HG02884 (cell line): ENCODE results near the gene CMTM6.
"Not testable (repeated sequence)": the region's sequence is repeated elsewhere in the genome, so short reads cannot be mapped to it uniquely, and the experiment has no call there.

ENCODE experiments used
- ATAC-seq: cut with Tn5 transposase; IDR thresholded peaks from one replicate; pipeline ENCODE4 v1.9.1; 2021; ENCODE audit warnings: mild to moderate bottlenecking, moderate library complexity; ENCODE audit not compliant: unreplicated experiment

CMTM6 gene, protein sequence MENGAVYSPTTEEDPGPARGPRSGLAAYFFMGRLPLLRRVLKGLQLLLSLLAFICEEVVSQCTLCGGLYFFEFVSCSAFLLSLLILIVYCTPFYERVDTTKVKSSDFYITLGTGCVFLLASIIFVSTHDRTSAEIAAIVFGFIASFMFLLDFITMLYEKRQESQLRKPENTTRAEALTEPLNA

DNA sequence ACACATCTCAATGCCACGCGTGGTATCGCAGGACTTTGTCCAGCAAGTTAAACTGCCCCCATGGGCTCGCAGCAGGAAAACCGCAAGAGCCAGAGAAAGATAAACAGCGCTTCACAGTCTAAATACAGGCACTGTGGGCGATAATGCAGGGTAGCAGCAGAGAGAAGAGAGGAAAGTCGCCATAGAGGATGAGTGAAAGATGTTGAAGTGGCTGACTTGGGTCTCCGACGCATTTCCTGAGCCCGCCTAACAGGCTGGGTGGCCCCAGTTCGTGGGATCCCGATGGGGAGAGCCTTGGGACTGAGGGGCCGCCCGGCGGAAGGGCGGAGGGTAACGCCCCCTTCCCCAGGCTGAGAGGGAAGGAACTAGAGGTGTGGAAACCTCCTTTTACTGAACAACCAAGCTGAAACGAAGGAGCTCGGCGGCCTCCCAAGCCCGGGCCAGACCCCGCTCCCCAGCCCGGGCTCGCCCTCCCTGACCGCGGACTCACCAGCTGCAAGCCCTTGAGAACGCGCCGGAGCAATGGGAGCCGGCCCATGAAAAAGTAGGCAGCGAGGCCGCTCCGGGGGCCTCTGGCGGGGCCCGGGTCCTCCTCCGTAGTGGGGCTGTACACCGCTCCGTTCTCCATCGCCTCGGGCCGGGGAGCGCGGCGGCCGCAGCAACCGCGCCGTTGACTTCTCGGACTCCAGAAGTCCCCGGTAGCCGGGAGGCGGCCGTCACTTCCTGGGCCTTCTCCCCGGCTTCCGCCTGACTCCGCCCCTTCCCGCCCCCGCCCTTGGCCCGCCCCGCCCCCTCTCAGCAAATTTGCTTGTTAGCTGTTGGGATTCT is at the start of gene CMTM6:
Gene CMTM6, minus strand, starts transcription at position 735 of the 828 bp plus-strand sequence. Its CDS starts 107 bp downstream, at position 628.
- ATAC-seq = peak; percentile 61

DNA sequence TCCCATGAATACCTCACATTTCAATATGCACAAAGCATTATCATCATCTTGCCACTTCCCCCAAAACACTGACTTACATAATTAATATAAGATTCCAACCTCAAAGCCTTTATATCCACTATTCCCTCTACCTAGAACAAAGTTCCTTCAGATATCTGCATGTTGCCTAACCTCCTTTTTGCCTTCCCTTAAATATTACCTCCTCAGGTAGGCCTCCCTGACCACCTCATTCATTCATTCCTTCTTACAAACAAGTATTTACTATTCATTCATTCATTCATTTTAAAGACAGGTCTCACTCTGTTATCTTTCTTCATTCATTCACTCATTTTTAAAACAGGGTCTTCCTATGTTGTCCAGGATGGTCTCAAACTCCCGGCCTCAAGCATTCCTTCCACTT is 49.4 kb upstream of the CMTM6 start:
- ATAC-seq = no peak

DNA sequence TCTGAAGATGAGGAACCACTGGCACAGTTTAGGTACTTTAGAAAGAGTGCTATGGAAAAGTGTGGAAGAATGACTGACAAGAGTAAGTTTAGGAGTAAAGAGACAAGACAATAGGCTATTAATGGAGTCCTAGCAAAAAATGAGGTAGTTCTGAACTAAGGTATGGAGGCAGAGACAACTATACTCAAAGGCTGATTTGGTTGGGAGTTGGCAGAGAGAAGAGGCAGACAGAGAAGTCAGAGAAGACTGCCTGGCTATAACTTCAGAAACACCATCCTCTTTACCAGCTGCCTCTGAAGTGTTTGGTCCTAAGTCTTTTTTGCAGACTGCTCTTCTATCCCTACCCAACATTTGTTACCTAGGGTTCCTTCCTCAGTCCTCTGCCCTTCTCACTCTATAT is 48.8 kb upstream of the CMTM6 start:
- no peak for ATAC-seq

DNA sequence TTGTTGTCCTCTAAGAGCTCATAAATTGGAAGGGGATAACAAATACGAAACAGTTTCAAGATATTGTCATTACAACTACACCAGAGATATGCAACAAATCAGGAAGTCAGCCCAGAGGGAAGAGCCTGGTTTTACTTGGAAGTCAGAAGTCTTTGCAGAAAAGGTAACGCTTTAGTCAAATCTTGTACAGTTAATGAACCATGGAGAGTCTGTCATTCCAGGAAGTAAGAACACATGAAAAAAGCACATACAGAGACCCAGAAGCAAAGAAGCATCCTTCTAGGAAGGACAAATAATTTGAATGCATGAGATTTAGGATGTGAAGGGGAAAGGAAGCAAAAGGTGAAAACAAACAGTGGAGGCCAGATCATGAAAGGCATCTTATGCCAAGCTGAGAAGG is 48.4 kb upstream of the CMTM6 start:
- no peak for ATAC-seq

DNA sequence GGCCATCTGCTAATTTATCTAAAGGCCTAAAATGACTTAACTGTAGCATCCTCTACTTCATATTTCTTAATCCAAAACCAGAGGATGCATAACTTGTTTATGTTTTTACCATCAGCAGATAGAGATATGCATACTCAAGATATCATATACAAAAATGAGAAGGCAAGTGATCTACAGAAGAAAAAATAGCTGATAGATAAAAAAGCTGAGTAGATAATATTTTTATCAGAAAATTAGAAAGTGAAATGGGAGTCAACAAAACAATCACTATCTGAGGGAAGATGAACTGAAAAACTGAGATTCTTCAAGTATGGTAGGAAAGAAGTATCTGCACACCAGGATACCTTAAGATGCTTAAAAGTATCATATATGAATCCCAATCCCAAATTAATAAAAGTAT is 42.7 kb upstream of the CMTM6 start:
- ATAC-seq = no peak

DNA sequence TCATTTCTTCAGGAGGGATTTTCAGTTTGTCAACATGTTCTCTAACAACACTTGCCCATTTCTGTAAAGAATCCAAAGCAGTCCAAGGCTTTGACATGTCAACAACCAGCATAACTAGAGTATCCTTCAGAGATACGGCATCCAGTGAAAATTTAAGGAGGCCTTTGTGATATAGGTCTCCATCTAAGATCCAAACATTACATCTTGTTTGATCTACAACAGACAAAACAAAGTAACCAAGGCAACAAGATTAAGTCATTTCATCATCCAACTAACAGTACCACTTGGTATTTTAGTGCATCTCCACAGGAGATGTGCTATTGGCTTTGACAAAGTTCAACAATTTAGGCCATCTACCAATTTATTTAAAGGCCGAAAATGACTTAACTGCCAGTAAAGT is 42.2 kb upstream of the CMTM6 start:
- no peak for ATAC-seq

DNA sequence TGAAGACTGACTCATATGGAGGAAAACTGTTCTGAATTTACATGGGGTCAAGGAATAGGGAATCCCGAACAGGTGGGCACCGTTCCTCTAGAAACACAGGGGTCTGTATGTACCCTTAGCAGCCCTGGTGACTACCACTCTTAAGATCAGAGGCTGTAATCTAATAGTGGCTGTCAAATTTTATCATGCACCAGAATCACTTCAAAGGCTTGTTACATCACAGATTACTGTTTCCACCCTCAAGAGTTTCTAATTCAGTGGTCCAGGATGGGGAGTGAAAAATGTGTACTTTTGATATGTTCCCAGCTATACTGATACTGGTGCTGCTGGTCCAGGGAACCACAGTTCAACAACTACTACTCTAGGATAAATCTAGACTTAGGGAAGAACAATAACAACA is 40.2 kb upstream of the CMTM6 start:
- ATAC-seq = no peak

DNA sequence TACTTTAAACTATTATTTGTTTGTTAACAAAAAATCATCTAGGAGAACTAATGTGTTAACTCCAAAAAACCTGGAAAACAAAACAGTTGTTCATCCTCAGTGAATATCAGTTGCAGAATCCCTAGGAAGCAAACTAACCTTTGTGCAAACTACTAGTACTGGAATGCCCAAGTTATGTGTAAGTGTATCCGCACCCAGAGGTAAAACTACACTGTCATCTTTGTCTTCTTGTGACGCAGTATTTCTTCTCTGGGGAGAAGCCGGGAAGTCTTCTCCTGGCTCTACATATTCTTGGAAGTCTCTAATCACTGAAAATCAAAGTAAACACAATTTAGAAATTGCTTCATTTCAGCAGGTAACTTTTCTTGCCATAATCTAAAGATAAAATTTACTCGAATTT is 38.2 kb upstream of the CMTM6 start:
- ATAC-seq = no peak

DNA sequence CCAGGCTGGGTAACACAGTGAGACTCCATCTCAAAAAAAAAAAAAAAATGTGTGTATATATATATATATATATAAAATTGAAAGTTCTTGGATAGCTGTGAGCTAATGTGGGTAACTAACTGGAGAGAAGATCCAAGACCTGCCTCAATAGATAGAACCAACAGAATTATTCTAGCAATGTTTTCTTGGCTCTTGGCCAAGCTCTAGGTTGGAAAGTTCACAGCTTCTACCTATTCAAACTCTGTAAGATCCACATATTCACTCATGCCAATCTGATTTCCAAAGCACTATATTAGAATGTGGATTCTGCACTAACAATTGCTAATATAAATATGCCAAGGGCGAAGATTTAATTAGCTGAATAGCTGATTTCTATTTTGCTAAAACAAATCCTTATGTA is 29.8 kb upstream of the CMTM6 start:
- ATAC-seq = no peak

DNA sequence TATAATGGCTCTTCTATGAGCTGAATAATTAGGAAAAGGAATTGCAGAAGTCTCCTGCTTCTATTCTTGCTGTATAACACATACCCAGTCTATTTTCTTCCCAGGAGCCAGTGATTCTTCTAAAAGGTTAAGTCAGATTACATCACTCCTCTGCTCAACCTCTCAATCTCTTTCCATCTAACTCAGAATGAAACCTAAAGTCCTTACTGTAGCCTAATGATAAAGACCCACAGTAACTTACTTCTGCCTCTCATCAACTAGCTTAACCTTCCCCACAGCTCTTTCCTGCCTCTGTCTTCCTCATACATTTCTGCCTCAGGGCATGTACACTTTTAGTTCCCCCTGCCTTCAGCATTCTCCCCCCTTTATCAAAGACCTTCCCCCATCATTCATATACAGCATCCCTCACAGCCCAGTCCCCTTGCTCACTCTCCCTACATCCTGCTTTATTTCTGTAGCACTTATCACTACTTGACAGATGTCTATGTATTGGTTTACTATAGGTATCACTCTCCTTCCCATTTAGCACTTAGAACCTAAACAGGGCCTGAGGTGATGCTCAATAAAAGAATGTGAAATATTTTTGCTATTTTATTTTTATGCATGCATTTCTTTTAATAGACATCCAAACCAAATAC is 28.5 kb upstream of the CMTM6 start:
- ATAC-seq = no peak

DNA sequence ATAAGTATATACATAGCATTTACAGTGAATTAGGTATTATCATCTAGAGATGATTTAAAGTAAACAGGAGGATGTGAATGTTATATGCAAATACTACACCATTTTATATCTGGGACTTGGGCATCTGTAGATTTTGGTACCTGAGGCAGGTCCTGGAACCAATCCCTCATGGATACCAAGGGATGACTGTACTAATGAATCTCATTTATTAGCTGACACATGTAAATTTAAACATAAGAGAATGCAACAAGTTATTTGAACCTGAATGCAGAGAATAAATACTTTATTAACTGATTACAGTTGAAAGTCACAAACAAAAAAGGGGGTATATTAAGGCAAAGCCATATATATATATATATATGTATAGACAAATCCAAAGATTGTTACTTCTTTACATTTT is 23.1 kb upstream of the CMTM6 start:
- no peak for ATAC-seq

DNA sequence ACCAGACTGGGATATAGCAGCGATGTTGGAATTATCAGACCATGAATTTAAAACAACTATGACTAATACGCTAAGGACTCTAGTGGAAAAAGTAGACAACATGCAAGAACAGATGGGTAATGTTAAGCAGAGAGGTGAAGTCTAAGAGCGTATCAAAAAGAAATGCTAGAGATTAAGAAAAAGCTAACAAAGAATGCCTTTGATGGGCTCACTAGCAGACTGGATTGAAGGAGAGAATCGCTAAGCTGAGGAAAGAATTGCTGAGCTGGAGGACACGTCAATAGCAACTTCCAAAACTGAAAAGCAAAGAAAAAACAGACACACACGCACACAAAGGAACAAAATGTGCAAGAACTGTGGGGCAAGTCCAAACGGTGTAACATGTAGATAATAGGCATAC is 20.0 kb upstream of the CMTM6 start:
- no peak for ATAC-seq

DNA sequence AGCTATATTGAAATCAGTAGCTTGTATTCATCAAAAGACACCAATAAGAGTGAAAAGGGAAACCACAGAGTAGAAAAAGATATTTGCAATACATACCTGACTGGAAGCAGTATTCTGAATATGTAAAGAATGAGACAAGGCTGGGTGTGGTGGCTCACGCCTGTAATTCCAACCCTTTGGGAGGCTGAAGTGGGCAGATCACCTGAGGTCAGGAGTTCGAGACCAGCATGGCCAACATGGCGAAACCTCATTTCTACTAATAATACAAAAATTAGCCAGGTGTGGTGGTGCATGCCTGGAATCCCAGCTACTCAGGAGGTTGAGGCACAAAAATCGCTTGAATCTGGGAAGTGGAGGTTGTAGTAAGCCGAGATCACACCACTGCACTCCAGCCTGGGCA is 16.3 kb upstream of the CMTM6 start:
- ATAC-seq = not testable (repeated sequence)

DNA sequence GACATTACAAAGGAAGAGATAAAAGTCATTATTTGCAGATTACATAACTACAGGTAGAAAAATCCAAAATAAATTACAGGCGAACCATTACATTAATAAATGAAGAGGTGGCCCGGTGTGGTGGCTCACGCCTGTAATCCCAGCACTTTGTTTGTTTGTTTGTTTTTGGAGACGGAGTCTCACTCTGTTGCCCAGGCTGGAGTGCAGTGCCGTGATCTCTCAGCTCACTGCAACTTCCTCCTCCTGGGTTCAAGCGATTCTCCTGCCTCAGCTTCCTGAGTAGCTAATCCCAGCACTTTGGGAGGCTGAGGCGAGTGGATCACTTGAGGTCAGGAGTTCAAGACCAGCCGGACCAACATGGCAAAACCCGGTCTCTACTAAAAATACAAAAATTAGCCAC is 14.1 kb upstream of the CMTM6 start:
- ATAC-seq = peak; percentile 23

DNA sequence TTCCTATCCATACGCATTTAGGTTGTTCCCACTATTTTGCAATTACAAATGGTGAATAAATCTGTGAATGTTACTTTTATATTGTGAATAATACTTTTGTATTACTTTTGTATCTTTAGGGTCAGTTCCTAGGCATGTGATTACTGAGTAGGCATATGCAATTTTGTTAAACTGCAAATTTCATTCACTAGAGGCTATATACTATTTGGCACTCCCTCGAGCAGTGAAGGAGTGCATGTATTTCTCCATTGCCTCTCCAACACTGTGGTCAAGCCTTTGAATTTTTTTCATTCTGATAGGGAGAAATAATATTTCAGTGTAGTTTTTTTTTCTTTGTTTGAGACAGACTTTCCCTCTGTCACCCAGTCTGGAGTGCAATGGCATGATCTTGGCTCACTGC is 8.4 kb upstream of the CMTM6 start:
- ATAC-seq = no peak

DNA sequence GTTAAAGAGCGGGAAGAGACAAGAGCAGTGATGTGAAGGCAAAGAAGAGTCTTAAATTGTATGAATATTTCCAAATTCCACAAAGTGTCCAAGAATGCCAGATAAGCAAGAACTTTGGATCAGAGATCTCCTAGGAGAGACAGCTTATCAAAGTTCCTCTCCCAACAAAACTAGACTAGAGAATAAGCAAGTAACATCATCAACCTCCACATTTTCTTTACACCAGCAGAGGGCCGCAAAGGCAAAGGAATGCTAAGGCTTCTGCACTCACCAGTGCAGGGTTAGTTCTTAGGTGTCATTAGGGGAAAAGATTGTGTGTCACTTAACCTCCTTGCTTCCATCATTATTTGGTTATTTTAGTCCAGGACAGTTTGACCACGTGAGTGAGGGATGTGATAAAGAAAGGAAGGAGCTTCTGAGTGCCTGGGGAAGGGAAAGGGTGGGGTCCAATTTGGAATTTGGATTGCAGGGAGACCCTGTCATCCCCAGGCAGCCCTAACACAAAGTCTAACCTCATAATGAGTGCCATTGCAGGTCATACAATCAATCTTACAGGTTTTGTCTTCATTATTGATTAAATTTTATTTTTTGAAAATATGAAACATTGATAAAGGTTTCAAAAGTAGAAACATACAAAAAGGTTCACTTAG is 7.5 kb upstream of the CMTM6 start:
- ATAC-seq = peak; percentile 87

DNA sequence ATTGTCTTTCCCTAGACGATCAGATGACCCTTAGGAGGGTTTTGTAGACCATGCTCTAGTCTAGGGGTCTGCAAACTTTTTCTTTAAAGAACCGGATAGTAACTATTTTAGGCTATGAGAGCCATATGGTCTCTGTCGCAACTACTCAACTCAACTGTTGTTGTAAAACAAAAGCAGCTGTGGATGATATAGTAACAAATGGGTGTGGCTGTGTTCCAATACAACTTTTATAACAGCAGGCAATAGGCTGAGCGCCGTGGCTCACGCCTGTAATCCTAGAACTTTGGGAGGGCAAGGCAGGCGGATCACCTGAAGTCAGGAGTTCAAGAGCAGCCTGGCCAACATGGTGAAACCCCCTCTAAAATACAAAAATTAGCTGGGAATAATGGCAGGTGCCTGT is 6.1 kb upstream of the CMTM6 start:
- ATAC-seq = no peak

DNA sequence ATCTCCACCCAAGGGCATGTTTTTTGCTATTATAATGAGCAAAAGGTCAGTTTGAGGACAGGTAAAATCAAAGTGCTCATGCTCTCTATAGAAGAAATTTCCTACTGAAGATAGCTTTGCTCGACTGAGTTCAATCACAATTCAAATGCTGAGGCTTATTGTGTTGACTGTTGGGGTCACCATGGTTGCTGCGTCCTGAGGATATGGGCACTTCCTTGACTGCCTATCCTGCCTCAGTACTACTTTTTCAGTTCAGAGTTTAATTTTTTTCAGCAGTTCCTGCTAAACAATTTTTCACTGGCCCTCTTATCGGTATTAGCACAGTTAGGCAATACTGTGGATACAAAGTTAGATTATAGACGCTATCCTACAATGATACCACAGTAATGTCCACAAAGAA is 3.8 kb upstream of the CMTM6 start:
- no peak for ATAC-seq

DNA sequence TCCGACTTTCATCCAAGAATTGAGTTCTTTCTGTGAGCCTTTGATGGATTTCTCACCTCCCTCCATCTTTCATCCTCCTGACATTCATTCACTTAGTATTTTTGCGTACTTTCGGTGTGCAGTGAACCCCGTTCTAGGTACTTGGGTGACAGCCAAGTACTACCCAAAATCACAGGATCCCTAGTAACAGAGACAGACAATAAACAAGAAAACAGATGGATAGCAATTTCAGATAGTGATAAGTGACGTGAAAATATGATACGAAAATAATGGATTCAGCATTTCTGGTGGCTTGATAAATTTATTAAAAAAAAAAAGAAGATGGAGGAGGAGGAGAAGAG is 264 bp upstream of the CMTM6 start:
- no peak for ATAC-seq

DNA sequence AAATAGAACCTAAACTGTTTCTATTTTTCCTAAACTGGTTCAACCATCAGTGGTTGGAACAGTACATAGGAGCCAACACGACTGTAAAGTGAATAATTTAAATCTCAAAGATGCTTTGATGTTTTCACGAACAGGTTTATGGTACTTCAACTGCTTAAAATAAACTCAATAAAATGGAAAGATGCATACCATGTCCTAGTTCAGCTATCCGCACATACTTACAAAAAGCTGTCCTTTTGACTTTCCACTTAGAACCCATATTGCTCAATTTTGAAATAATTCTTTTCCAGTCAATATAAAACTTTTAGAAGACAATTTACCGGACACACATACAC is 902 bp downstream of the CMTM6 start:
- ATAC-seq = no peak

DNA sequence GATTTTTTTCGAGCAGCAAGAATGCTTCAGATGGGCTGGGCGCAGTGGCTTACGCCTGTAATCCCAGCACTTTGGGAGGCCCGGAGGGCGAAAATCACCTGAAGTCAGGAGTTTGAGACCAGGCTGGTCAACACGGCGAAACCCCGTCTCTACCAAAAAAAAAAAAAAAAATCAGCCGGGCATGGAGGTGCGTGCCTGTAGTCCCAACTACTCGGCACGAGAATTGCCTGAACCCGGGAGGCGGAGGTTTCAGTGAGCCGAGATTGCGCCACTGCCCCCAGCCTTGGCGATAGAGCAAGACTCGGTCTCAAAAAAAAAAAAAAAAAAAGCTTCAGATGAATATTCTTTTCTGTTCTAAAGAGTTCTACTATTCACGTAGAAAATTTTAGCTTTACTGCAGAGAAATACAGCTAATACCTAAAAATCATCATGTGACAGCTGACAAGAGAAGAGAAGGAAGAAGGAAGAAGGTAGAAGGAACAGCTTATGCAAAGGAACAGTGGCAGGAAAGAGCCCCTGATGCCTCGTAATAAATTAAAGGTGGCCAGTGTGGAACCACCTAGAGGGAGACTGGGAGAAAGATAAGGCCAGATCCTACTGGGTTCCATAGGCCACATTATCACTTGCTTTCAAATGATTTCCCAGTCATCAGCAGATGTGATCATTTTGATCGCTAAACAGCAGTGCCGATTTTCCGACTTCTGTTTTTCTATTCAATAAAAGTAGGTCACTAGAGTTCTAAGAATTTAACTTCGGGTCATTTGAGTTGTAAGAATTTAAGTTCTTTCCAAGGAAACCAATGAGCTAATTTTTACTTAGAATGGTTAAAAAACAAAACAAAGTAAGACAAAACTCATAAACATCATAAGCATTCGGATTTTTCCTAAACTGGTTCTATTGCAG is 1.5 kb downstream of the CMTM6 start:
- ATAC-seq = no peak
